Erythroblast (primary cell): ENCODE data around the gene BNIP2.

Source experiments
- GATA1 ChIP-seq: IDR thresholded peaks from 2 replicates; pipeline ENCODE4 v1.6.1; 2011; ENCODE audit warnings: low read depth, mild to moderate bottlenecking, control low read depth, low read length, moderate library complexity
- POLR2A ChIP-seq: IDR thresholded peaks from 2 replicates; pipeline ENCODE4 v1.6.1; 2011; ENCODE audit warnings: mild to moderate bottlenecking, low read length

GRCh38 chr15:59711451-59712243 lies 22.5 kb upstream of the BNIP2 start:
- no peak for TF ChIP-seq POLR2A
- TF ChIP-seq GATA1: no peak
